ENCODE results near the gene GRB2.
"Not testable (repeated sequence)": the region's sequence is repeated elsewhere in the genome, so short reads cannot be mapped to it uniquely, and the experiment has no call there.

Gene GRB2

GRCh38 chr17:75318211-75318610 is 87.3 kb downstream of the GRB2 start:
- no peak for DNase-seq (ENCODE audit: low read depth)

DNA sequence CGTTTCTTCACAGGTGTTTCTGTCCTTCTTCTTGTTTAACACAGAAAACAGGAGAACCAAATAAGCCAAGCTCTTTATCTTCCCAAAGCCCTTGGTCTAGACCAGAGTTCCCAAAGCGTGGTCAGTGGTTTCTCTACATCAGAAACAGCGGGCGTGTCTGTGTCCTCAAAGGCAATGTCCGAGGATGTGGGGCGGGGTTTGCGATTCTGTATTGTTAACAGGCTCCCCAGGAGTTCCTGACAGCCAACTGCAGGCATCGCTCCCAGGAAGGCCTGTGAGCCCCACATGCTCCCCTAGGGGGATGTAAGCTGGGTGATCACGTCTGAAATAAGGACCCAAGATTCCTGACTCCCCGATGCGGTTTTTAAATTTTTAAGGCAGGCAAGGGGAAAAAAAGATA is 87.8 kb downstream of the GRB2 start:
- no peak for DNase-seq (ENCODE audit: low read depth)

GRCh38 chr17:75316253-75316652 is 89.2 kb downstream of the GRB2 start:
- no peak for DNase-seq (ENCODE audit: low read depth)

DNA sequence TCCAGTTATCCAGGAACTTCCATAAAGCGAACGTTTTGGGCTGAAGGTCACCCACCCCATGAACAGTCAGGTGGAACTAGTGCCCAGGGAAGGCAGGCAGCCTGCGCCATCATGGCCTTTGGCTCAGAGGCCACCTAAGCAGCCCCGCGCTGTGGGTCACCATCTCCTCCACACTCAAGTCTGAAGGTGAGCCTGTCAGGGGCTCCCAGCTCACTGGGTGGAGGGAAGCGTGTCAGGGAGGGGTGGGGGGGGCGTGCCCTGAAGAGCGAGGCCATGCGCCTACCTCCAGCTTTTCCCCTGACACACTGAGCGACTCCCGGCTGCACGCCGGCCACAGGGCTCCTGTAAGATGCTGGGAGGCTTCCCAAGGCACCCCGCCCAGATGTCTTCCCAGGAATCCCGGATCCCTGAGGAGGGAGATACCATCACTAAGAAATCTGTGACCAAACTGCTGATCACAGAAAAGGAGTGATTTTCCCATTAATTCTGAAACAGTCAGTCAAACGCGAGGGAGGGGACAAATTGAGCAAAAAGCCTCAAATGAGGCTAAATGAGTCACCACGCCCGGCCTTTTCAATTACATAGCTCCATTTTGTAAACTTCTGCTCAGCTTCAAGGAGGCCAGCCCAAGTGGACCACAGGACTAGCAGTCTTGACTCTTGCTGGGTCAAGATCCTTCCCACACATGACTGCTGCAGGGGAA is 89.8 kb downstream of the GRB2 start:
- DNase-seq (ENCODE audit: low read depth): peak; percentile 61

DNA sequence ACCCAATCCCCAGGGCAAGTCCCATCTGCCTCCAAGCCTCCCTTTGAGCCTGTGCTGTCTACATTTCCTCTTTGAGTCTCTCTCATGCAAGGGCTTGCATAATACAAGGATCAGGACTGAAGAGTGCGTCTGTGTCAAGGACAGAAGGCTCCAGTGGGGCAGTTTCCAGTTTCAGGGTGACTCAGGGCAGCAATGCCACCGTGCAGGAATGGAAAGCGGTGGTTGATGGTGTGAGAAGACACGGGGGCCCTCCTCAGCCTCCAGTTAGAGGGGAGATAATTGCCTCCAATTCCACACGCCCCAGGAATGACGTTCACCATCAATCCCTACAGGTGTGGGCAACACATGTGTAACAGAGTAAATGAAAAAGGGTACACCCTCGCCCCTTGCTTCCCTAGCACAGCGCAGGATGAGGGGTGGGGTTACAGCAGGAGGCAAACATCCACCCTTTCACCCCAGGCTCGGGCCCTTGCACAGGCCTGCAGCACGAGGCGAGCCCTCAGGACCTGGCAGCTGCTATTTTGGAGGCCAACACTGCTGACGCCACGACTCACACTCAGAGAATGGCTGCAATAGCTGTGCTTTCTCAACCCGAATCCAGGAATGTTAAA is 91.4 kb downstream of the GRB2 start:
- DNase-seq (ENCODE audit: low read depth): peak; percentile 42

DNA sequence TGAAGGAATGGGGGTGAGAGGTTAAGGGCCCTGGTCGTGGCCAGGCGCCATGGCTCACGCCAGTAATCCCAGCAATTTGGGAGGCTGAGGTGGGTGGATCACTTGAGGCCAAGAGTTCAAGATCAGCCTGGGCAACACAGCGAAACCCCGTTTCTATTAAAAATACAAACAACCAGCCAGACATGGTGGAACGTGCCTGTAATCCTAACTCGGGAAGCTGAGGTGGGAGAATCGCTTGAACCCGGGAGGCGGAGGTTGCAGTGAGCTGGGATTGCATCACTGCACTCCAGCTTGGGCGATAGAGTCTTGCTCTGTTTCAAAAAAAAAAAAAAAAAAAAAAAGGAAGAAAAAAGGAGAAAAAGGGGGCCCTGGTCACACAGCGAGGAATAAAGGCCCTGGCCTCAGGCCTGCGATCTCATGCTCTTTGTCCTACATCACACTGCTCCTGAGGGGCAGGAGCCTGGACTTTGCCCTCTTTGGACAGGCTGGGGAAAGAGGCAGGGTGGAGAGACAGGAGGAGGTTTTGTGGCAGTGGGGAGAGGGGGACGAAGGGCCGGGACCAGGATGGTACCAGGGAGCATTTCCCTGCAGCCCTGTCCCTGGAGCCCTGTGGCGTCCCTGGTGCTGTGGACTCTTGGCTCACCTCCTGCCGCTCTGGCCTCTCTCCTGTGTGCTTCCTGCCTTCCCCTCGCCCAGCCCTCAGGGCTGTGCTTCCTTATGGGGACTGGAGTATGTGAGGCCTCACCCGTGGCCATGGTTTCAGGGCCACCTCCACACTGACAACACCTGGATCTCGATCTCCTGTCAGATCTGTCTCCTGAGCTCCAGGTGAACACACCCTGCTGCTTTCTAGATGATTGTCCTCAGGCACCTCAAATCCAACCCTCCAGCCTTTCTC is 96.5 kb downstream of the GRB2 start:
- DNase-seq (ENCODE audit: low read depth): no peak

- no peak for DNase-seq (ENCODE audit: low read depth)
These were observed 97.3 kb downstream of the GRB2 start for GRCh38 chr17:75307957-75308731.

- DNase-seq (ENCODE audit: low read depth): no peak
These were observed 103.8 kb downstream of the GRB2 start for GRCh38 chr17:75301502-75302206.

DNA sequence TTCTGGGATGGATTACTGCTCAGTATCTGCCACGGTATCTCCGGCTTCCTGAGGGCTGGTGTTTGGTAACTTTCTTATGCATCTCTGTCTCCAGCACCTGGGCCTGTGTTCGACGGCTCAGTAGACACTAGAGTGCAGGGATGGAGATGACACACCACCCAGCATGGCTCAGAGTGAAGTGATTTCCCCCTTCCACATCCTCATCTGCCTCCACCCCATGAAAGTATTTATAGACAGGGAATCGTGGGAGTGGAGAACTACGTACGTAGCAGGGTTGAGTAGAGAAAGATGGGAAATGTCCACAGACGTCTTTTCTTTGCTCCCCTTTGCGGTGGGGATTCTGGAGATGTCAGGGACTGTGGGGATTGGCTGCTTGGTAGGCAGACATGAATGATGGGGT is 104.4 kb downstream of the GRB2 start:
- no peak for DNase-seq (ENCODE audit: low read depth)

- DNase-seq (ENCODE audit: low read depth): no peak
These were observed 105.2 kb downstream of the GRB2 start for GRCh38 chr17:75300280-75300679.

- DNase-seq (ENCODE audit: low read depth): no peak
These were observed 110.0 kb downstream of the GRB2 start for GRCh38 chr17:75295201-75296158.

DNA sequence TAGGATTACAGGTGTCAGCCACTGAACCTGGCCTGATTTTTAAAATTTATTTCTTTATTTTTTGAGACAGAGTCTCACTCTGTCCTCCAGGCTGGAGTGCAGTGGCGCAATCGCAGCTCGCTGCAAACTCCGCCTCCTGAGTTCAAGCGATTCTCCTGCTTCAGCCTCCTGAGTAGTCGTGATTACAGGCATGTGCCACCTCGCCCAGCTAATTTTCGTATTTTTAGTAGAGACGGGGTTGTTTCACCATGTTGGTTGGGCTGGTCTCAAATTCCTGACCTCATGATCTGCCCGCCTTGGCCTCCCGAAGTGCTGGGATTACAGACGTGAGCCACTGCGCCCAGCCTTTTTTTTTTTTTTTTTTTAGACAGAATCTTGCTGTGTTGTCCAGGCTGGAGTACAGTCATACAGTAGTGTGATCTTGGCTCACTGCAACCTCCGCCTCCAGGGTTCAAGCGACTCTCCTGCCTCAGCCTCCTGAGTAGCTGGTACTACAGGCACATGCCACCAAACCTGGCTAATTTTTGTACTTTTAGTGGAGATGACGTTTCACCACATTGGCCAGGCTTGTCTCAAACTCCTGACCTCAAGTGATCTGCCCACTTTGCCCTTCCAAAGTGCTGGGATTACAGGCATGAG is 112.5 kb downstream of the GRB2 start:
- DNase-seq (ENCODE audit: low read depth): not testable (repeated sequence)

DNA sequence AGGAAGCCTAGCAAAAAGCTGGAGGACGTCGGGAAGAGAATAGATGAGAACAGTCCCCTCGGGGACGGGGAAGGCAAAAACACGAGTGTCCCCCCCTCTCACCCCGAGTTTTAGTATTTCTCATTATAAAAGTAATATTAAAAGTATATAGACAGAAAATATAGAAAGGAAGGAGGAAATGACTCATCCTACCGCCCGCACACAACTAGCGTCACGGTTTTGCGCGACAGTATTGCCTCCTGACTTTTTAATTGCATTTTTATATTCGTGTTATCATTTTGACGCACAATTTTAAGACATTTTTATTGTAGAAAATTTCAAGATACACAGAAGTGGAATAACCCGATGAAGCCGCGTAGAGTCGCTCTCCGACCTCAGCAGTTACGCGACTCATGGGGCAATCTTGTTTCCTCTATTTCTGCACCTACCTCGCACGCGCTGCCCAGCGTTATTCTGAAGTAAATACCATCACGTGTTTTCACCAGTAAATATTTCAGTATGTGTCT is 115.6 kb downstream of the GRB2 start:
- DNase-seq (ENCODE audit: low read depth): peak; percentile 79

DNA sequence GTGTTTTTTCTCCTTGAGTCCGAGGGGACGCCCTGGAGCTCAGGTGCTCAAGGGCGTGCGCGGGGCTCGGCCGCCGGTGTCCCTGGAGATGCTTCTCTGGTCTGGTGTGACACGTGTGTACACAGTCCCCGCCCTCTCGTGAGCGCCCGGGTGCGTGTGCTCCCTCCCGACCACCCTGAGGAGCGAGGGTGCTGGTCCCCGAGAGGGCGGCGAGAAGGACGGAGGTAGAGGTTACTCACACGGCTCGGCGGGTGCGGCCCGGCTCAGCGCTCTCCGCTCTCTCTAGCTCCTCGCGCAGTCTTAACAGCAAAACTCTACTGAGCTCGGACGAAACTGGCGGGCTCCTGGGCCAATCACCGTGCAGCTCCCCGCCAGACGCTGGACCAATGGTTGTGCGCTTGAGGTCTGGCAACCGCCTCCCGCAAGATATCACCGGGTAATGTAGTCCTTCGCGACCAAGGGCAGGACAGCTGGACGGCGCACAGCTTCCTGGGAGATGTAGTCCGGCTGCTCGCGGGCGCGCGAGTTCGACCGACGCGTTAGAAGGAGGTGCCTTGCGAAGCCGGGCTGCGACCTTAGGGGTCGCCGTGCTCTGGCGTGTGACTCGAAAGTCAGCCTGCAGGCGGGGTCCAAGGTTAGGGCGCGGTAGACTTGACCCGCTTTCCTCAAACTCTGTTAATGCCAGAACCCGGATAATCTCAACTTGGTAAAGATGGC is 116.2 kb downstream of the GRB2 start, which contains the start of gene SLC25A19:
Gene SLC25A19, minus strand, starts transcription at position 319 of the 717 bp plus-strand sequence. CDS start 2,669 bp downstream, outside the sequence.
- peak; percentile 100 for DNase-seq (ENCODE audit: low read depth)

DNA sequence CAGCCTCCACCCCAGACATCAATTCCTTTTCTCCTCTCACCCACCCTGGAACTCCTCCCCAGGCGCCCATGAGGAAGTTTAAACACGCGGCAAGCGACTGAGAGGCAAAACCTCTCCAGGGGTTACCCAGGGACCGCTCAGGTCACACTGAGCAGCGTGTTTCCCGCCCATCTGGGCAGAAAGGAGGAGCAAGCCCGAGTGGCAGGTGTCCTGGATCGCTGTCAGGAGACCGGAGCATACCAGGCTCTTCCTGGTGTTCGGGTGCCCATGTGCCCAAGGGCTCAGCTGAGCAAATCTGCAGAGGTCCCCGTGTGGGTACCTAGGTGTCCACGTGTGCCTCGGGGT is 116.7 kb downstream of the GRB2 start:
- DNase-seq (ENCODE audit: low read depth): peak; percentile 51

- DNase-seq (ENCODE audit: low read depth): no peak
These were observed 117.1 kb downstream of the GRB2 start for GRCh38 chr17:75288359-75288758.

GRCh38 chr17:75287221-75287620 is 118.3 kb downstream of the GRB2 start:
- no peak for DNase-seq (ENCODE audit: low read depth)

GRCh38 chr17:75285123-75285522 is 120.4 kb downstream of the GRB2 start:
- DNase-seq (ENCODE audit: low read depth): no peak

DNA sequence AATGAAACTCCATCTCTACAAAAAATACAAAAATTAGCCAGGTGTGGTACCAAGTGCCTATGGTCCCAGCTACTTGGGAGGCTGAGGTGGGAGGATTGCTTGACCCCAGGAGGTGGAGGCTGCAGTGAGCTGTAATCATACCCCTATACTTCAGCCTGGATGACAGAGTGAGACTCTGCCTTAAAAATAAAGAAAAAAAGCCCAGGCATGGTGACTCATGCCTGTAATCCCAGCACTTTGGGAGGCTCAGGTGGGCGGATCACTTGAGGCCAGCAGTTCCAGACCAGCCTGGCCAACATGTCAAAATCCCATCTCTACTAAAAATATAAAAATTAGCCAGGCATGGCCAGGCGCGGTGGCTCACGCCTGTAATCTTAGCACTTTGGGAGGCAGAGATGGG is 125.3 kb downstream of the GRB2 start:
- DNase-seq (ENCODE audit: low read depth): peak; percentile 24
